Ovary (tissue), 3 donors: Measurements from ENCODE around the gene DAGLA.

ENCODE experiments used
- CTCF ChIP-seq, 3 donors: fragments of 450-650 bp in 2 of 3; fragments of 200-600 bp in 1 of 3; IDR thresholded peaks; one replicate each; pipeline versions ENCODE4 v1.5.1 to v1.8.0; 2016 to 2022; ENCODE audit warnings: antibody characterized with exemption in 3 of 3, mild to moderate bottlenecking in 1 of 3
- EP300 ChIP-seq: sonication (generic); formaldehyde crosslinking; IDR thresholded peaks from one replicate; pipeline ENCODE4 v1.6.1; 2017; ENCODE audit warnings: antibody characterized with exemption
- POLR2A ChIP-seq: fragments of 450-650 bp; IDR thresholded peaks from one replicate; pipeline ENCODE4 v1.6.1; 2017; ENCODE audit warnings: antibody characterized with exemption, mild to moderate bottlenecking, moderate library complexity
- donor health status: DM: no; HTN: no; CAD: no.

- TF ChIP-seq POLR2A, result no peak
- TF ChIP-seq CTCF (IDR thresholded peaks at IDR 0.05), result no peak
- TF ChIP-seq EP300, result no peak
Observed at GRCh38 chr11:61632096-61632495, 48.1 kb upstream of the DAGLA start.
